ENCODE measurements around the gene TRIM17. TPM values are rescaled to one million over a fixed set of nuclear protein-coding genes. Genes with fewer than 3 reads are reported as not detected.
A peak's percentile ranks its signal among the peaks of the same experiment; 100 is the strongest.

TRIM17 gene
- total and polyA plus RNA-seq, 2 of the 13 experiments (the other 11 are each of a cell fraction or from before 2014, with no cell fraction given), result 0.32 to 0.64 TPM

DNA sequence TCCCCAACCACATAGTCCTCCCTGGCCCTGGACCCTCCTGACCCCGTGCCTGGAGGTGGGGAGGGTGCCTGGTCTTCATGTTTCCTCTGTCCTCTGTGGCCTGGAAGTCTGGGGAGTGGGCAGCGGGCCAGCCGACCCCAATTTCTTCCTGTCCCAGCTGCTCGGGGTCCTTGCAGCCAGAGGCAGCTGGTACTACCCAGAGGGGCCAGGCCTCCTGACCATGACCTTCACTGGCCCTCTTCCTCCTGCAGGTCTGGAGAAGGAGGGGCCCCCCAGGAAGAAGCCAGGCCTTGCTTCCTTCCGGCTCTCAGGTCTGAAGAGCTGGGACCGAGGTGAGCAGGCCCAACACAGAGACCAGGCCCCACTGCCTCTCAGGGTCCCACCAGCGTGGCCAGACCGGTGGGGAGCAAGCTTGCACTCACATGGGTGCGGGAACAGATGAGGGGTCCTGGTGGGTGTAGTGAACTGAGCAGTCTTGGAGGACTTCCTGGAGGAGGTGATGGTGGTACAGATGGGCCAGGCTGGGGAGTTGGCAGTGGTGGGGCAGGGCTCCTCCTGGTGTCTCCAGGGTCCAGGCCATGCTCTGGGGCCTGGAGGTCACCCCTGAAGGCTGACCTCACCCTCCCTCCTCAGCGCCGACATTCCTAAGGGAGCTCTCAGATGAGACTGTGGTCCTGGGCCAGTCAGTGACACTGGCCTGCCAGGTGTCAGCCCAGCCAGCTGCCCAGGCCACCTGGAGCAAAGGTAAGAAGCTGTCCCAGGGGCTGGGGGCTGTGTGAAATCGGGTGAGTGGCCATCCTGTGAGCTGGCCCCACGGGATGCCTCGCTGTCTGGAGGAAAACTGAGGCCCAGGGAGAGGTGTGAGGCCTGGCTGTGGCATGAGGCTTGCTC is 42.7 kb downstream of the TRIM17 start (continued):
- TF ChIP-seq ZFP36 (IDR thresholded peaks at IDR 0.05; ENCODE audit: borderline replicate concordance, low read depth, low read length, partially characterized antibody), result no peak
- TF ChIP-seq SIN3B (IDR thresholded peaks at IDR 0.05; ENCODE audit: low read length), result no peak
- no peak for TF ChIP-seq ZNF451 (CRISPR knock-in tag; IDR thresholded peaks at IDR 0.05)

GRCh38 chr1:228373004-228373680 is 43.5 kb downstream of the TRIM17 start:
- Histone ChIP-seq H3K9ac (ENCODE audit: insufficient read depth, low read depth, low read length) (no peak overlapping the region), H4K20me1 (ENCODE audit: insufficient read depth, low read length) (no peaks in the 10 kb centered on the region), H3K4me2 (ENCODE audit: low read depth, low read length) (peak overlapping the region; percentile 20; the same call in 1 of the 2 replicates), H3K4me3 (replicated peaks in 1 of 3; ENCODE audit: insufficient read depth in 1 of 3, low read depth in 2 of 3, low read length in 3 of 3) (no peak overlapping the region), H3K27me3 (ENCODE audit: control insufficient read depth in 1 of 2, insufficient read depth in 2 of 2, low read length in 2 of 2) (peaks cover 0 to 18% of the 10 kb centered on the region in 2 experiments; a peak in 4 of 5 replicates), H3K79me2 (ENCODE audit: insufficient read depth, low read length) (no peaks in the 10 kb centered on the region), H2AFZ (ENCODE audit: low read length) (no peak overlapping the region), H3K36me3 (replicated peaks in 1 of 2; ENCODE audit: control insufficient read depth in 1 of 2, insufficient read depth in 2 of 2, low read length in 2 of 2) (no peaks in the 10 kb centered on the region), H3K9me3 (ENCODE audit: low read length) (no peaks in the 10 kb centered on the region), H3K27ac (ENCODE audit: extremely low read length, insufficient read depth, low read length) (no peak overlapping the region), H3K4me1 (ENCODE audit: insufficient read depth, low read length) (peaks cover 19% of the 10 kb centered on the region)
- 25% methylated on average over 2 of the region's 12 CpGs for WGBS (ENCODE audit: low lambda C conversion rate)
- DNase-seq (ENCODE audit: low spot score), result no peak
- no peak for TF ChIP-seq FOXK1 (CRISPR knock-in tag; IDR thresholded peaks at IDR 0.05; ENCODE audit: borderline replicate concordance, low read depth)
- TF ChIP-seq, protein P1, sequence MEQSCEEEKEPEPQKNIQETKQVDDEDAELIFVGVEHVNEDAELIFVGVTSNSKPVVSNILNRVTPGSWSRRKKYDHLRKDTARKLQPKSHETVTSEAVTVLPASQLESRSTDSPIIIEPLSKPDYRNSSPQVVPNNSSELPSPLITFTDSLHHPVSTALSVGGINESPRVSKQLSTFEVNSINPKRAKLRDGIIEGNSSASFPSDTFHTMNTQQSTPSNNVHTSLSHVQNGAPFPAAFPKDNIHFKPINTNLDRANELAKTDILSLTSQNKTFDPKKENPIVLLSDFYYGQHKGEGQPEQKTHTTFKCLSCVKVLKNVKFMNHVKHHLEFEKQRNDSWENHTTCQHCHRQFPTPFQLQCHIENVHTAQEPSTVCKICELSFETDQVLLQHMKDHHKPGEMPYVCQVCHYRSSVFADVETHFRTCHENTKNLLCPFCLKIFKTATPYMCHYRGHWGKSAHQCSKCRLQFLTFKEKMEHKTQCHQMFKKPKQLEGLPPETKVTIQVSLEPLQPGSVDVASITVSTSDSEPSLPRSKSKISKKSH (CRISPR knock-in tag; IDR thresholded peaks at IDR 0.05; ENCODE audit: borderline replicate concordance), result no peak
- TF ChIP-seq NONO (IDR thresholded peaks at IDR 0.05), result no peak
- TF ChIP-seq NONO (CRISPR knock-in tag; conservative IDR thresholded peaks at IDR 0.05), result no peak
- no peak for TF ChIP-seq ARNT (IDR thresholded peaks at IDR 0.05)
- TF ChIP-seq, protein P2, sequence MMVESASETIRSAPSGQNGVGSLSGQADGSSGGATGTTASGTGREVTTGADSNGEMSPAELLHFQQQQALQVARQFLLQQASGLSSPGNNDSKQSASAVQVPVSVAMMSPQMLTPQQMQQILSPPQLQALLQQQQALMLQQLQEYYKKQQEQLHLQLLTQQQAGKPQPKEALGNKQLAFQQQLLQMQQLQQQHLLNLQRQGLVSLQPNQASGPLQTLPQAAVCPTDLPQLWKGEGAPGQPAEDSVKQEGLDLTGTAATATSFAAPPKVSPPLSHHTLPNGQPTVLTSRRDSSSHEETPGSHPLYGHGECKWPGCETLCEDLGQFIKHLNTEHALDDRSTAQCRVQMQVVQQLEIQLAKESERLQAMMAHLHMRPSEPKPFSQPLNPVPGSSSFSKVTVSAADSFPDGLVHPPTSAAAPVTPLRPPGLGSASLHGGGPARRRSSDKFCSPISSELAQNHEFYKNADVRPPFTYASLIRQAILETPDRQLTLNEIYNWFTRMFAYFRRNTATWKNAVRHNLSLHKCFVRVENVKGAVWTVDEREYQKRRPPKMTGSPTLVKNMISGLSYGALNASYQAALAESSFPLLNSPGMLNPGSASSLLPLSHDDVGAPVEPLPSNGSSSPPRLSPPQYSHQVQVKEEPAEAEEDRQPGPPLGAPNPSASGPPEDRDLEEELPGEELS (CRISPR knock-in tag; IDR thresholded peaks at IDR 0.05), result no peak
- CTCF ChIA-PET (ENCODE audit: low intra/inter-chr PET ratio, low total read pairs), result no interaction called here
- no peak for FAIRE-seq
- intact Hi-C loops (cut with micrococcal nuclease; ENCODE audit: unreplicated experiment), result no loop called here
- in situ Hi-C loops (cut with HindIII; ENCODE audit: extremely low pct_ligation_motif_present, low pct_unique_long_range_greater_than_20kb), result no loop called here
- POLR2A ChIA-PET, result no interaction called here
- ATAC-seq, result no peak
- BruUV-seq (replicated peaks), result no TSS peak
